Stimulated activated CD4-positive, alpha-beta T cell treated with anti-CD3 and anti-CD28 coated beads, Interleukin-4, amount 100 ng/mL, for 1 hour (primary cell): Measurements from ENCODE around the gene KLF13.

Source experiments
- DNase-seq: peaks from one replicate; pipeline ENCODE4 v3.0.0-alpha.2; 2020

KLF13 gene

GRCh38 chr15:31387092-31387478 lies 60.5 kb downstream of the KLF13 start:
- no peak for DNase-seq

- no peak for DNase-seq
Measured at GRCh38 chr15:31387479-31388118, 61.0 kb downstream of the KLF13 start.

- DNase-seq, result no peak
Measured at GRCh38 chr15:31389576-31389975, 62.9 kb downstream of the KLF13 start.

- DNase-seq, result no peak
Measured at GRCh38 chr15:31390029-31390428, 63.4 kb downstream of the KLF13 start.

GRCh38 chr15:31390777-31391486 lies 64.3 kb downstream of the KLF13 start:
- DNase-seq, result no peak

GRCh38 chr15:31391687-31392671 lies 65.3 kb downstream of the KLF13 start:
- DNase-seq, result peak; percentile 84

- DNase-seq, result no peak
Measured at GRCh38 chr15:31392761-31393401, 66.2 kb downstream of the KLF13 start.

GRCh38 chr15:31393444-31394091 lies 66.9 kb downstream of the KLF13 start:
- no peak for DNase-seq

- no peak for DNase-seq
Measured at GRCh38 chr15:31396881-31397560, 70.4 kb downstream of the KLF13 start.

- DNase-seq, result no peak
Measured at GRCh38 chr15:31397851-31398661, 71.4 kb downstream of the KLF13 start.

GRCh38 chr15:31398677-31399301 lies 72.2 kb downstream of the KLF13 start:
- no peak for DNase-seq

GRCh38 chr15:31399544-31400171 lies 73.0 kb downstream of the KLF13 start:
- no peak for DNase-seq

- no peak for DNase-seq
Measured at GRCh38 chr15:31400222-31400927, 73.7 kb downstream of the KLF13 start.

- no peak for DNase-seq
Measured at GRCh38 chr15:31401282-31401681, 74.6 kb downstream of the KLF13 start.

- no peak for DNase-seq
Measured at GRCh38 chr15:31402003-31402402, 75.4 kb downstream of the KLF13 start.

GRCh38 chr15:31402511-31403056 lies 75.9 kb downstream of the KLF13 start:
- DNase-seq, result no peak

GRCh38 chr15:31403096-31403495 lies 76.5 kb downstream of the KLF13 start:
- no peak for DNase-seq

GRCh38 chr15:31403606-31404005 lies 77.0 kb downstream of the KLF13 start:
- DNase-seq, result no peak

- DNase-seq, result no peak
Measured at GRCh38 chr15:31404345-31404744, 77.7 kb downstream of the KLF13 start.
